HG02981 (cell line): Measurements from ENCODE around the gene SERINC2.

Source experiments
- ATAC-seq: cut with Tn5 transposase; IDR thresholded peaks from one replicate; pipeline ENCODE4 v1.9.1; 2021; ENCODE audit warnings: mild to moderate bottlenecking, moderate library complexity; ENCODE audit not compliant: unreplicated experiment

Gene SERINC2

GRCh38 chr1:31432592-31433395, 19.8 kb downstream of the SERINC2 start:
- no peak for ATAC-seq

- ATAC-seq = no peak
Observed at GRCh38 chr1:31433396-31433930, 20.4 kb downstream of the SERINC2 start.

- ATAC-seq = no peak
Observed at GRCh38 chr1:31434101-31434871, 21.3 kb downstream of the SERINC2 start.

GRCh38 chr1:31434979-31435378, 22.0 kb downstream of the SERINC2 start:
- ATAC-seq = no peak

GRCh38 chr1:31435471-31436409, 22.7 kb downstream of the SERINC2 start:
- ATAC-seq = no peak

- ATAC-seq = no peak
Observed at GRCh38 chr1:31436596-31437432, 23.8 kb downstream of the SERINC2 start.

GRCh38 chr1:31437433-31438037, 24.5 kb downstream of the SERINC2 start:
- no peak for ATAC-seq

- ATAC-seq = no peak
Observed at GRCh38 chr1:31439276-31439675, 26.3 kb downstream of the SERINC2 start.

- ATAC-seq = no peak
Observed at GRCh38 chr1:31441073-31441472, 28.1 kb downstream of the SERINC2 start.

- ATAC-seq = no peak
Observed at GRCh38 chr1:31441558-31441957, 28.5 kb downstream of the SERINC2 start.

- no peak for ATAC-seq
Observed at GRCh38 chr1:31441970-31442647, 29.1 kb downstream of the SERINC2 start.

- no peak for ATAC-seq
Observed at GRCh38 chr1:31442648-31442994, 29.6 kb downstream of the SERINC2 start.

- no peak for ATAC-seq
Observed at GRCh38 chr1:31443673-31444072, 30.7 kb downstream of the SERINC2 start.

GRCh38 chr1:31444725-31445448, 31.9 kb downstream of the SERINC2 start:
- ATAC-seq = no peak

- no peak for ATAC-seq
Observed at GRCh38 chr1:31445951-31446350, 32.9 kb downstream of the SERINC2 start.

GRCh38 chr1:31447210-31447609, 34.2 kb downstream of the SERINC2 start:
- no peak for ATAC-seq

- no peak for ATAC-seq
Observed at GRCh38 chr1:31453384-31454079, 40.5 kb downstream of the SERINC2 start.
